ENCODE measurements around the gene RITA1.

DNA sequence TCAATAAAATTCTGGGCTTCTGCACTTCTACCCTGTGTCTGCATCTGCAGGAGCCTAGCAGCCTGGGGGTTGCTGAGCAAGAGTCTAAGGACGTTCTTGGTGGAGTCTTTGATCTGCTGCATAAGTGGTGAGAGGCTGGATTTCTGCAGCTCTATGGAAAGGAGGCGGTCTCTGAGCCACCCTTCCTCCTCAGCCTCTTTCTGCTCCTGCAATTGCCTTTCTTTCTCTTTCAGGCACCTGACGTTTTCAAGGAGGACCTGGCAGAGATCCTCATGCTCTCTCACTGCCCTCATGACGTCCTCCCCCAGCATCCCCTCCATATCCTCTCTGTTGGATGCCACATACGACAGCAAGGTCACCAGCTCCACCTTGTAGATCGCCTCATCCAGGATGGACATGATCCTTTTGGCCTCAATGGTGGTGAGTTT is 22.1 kb downstream of the RITA1 start:
- TF ChIP-seq POLR2A (IDR thresholded peaks at IDR 0.05) = no peak
- TF ChIP-seq, protein P1, sequence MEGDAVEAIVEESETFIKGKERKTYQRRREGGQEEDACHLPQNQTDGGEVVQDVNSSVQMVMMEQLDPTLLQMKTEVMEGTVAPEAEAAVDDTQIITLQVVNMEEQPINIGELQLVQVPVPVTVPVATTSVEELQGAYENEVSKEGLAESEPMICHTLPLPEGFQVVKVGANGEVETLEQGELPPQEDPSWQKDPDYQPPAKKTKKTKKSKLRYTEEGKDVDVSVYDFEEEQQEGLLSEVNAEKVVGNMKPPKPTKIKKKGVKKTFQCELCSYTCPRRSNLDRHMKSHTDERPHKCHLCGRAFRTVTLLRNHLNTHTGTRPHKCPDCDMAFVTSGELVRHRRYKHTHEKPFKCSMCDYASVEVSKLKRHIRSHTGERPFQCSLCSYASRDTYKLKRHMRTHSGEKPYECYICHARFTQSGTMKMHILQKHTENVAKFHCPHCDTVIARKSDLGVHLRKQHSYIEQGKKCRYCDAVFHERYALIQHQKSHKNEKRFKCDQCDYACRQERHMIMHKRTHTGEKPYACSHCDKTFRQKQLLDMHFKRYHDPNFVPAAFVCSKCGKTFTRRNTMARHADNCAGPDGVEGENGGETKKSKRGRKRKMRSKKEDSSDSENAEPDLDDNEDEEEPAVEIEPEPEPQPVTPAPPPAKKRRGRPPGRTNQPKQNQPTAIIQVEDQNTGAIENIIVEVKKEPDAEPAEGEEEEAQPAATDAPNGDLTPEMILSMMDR (IDR thresholded peaks at IDR 0.05) = no peak
